Activated T-cell treated with anti-CD3 and anti-CD28 coated beads, Interleukin-2, amount 50 U/mL, for 1 hour (primary cell): ENCODE results near the gene SLC38A9.

Source experiments
- DNase-seq: peaks from one replicate; pipeline ENCODE4 v3.0.0-alpha.2; 2020

The SLC38A9 gene

GRCh38 chr5:55577353-55578060 is 134.6 kb downstream of the SLC38A9 start:
- no peak for DNase-seq

- DNase-seq = no peak
Observed at GRCh38 chr5:55576661-55577060, 135.5 kb downstream of the SLC38A9 start.
